Measurements from ENCODE around the gene PTPRS.

The PTPRS gene

DNA sequence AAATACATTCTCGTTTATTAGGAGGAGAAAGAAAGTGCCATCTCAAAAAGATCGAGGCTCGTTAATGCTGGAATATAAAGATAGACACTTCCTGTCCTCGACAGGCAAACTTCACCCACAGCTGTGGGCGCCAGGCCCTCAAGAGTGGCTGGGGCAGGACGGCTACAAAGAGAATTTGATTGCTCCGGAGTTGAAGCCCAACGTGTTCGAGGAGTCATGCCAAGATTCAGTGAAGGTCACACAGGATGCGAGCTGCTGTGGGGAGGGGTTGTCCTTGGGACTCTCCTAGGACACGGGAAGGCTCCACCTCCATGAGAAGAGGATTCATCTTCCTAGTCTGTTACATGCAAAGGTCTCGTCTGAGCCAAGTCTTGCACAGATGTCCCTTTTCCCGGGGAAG is 16.3 kb upstream of the PTPRS start:
- ChIA-PET CTCF (interaction anchor here (1.3 kb wide), 1 partner anchor 15 kb away, joined by 3 read pairs; no protein-coding TSS in a partner anchor), POLR2A (no interaction called here)
- TF ChIP-seq, protein P1, sequence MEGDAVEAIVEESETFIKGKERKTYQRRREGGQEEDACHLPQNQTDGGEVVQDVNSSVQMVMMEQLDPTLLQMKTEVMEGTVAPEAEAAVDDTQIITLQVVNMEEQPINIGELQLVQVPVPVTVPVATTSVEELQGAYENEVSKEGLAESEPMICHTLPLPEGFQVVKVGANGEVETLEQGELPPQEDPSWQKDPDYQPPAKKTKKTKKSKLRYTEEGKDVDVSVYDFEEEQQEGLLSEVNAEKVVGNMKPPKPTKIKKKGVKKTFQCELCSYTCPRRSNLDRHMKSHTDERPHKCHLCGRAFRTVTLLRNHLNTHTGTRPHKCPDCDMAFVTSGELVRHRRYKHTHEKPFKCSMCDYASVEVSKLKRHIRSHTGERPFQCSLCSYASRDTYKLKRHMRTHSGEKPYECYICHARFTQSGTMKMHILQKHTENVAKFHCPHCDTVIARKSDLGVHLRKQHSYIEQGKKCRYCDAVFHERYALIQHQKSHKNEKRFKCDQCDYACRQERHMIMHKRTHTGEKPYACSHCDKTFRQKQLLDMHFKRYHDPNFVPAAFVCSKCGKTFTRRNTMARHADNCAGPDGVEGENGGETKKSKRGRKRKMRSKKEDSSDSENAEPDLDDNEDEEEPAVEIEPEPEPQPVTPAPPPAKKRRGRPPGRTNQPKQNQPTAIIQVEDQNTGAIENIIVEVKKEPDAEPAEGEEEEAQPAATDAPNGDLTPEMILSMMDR (IDR thresholded peaks at IDR 0.05; ENCODE audit: insufficient read depth, low read length, missing control alignments) = no peak
- DNase-seq (ENCODE audit: low read depth, low spot score) = no peak
- H3K4me3 ChIP-seq (ENCODE audit: low read depth, low read length) = no peak overlapping the region

DNA sequence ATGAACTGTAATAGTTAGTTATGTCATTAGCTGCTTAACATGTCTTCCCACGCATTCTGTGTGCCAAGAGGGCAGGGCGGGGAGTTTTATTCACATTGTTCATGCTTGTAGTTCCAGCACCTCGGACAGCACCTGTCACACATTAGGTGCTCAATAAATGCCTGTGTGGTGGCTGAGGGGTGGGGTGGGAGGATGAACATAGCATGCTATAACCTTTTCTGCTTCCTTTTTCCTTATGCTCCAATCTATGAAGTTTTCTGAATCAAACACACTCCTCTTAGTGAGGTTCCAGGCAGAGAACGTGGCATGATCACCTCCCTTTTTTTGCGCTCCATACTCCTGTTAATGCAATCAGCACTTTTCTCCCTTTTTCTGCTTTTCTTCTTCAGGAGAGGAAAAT is 15.8 kb upstream of the PTPRS start:
- ChIA-PET CTCF (interaction anchor here (1.3 kb wide), 1 partner anchor 15 kb away, joined by 3 read pairs; no protein-coding TSS in a partner anchor), POLR2A (no interaction called here)
- no peak for DNase-seq (ENCODE audit: low read depth, low spot score)
- no peak overlapping the region for H3K4me3 ChIP-seq (ENCODE audit: low read depth, low read length)
- TF ChIP-seq, protein P1 (IDR thresholded peaks at IDR 0.05; ENCODE audit: insufficient read depth, low read length, missing control alignments) = no peak

DNA sequence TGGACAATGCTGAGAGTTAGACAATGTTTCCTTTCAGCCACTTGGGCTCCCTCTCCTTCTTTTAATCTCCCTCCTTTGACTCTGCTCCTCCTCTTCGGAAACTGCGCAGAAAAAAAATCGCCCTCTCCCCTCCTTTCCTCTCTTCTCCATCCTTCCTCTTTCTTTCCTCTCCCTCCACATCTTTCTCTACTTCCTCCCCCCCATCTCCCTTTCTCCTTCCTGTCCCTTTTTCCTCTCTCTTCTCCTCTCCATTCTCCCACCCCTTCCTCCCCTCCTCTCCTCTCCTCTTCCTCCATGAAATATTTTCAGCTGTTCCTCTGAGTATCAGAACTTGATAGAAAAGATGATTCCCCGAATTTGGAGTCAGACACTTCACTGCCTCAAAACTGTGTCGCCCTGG is 15.1 kb upstream of the PTPRS start:
- CTCF ChIA-PET = interaction anchor here (1.3 kb wide), 1 partner anchor 16 kb away, joined by 3 read pairs; no protein-coding TSS in a partner anchor
- no peak overlapping the region for H3K4me3 ChIP-seq (ENCODE audit: low read depth, low read length)
- TF ChIP-seq, protein P1 (IDR thresholded peaks at IDR 0.05; ENCODE audit: insufficient read depth, low read length, missing control alignments) = no peak
- DNase-seq (ENCODE audit: low read depth, low spot score) = no peak
- POLR2A ChIA-PET = no interaction called here

DNA sequence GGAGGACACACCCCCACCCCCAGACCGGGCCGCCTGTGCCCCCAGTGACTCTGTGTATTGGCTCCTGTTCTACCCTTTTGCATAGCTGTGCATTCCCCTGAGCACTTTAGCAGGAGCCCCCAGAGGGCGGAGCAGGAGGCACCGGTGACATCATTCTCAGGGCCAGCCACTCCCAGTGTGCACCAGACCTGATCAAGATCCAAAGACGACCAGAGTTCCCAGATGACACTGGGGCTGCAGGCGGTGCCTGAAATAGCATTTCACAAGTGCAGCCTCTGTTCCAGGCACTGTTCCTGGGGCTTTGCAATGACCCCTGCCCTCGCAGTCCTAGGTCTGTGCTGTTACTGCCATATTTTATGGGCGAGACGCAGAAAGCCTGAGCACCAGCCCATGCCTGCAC is 14.5 kb upstream of the PTPRS start:
- H3K4me3 ChIP-seq (ENCODE audit: low read depth, low read length) = no peak overlapping the region
- ChIA-PET CTCF (no interaction called here), POLR2A (no interaction called here)
- no peak for DNase-seq (ENCODE audit: low read depth, low spot score)
- TF ChIP-seq, protein P1 (IDR thresholded peaks at IDR 0.05; ENCODE audit: insufficient read depth, low read length, missing control alignments) = no peak

DNA sequence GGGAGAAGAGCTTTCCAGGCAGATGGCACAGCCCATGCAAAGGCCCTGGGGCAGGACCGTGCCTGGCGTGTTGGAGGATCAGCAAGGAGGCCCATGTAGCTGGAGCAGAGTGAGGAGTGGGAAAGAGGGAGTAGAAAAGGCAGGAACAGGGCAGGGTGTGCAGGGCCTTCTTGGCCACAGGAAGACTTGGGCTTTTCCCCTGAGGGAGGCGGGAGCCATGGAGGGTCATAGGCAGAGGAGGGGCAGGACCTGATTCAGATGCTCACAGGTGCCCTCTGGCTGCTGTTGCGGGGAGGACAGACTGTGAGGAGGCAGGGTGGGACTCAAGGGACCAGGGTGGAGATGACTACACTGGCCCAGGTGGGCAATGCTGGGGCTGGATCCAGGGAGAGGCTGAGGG is 13.8 kb upstream of the PTPRS start:
- no peak overlapping the region for H3K4me3 ChIP-seq (ENCODE audit: low read depth, low read length)
- CTCF ChIA-PET = no interaction called here
- POLR2A ChIA-PET = no interaction called here
- DNase-seq (ENCODE audit: low read depth, low spot score) = no peak
- TF ChIP-seq, protein P1 (IDR thresholded peaks at IDR 0.05; ENCODE audit: insufficient read depth, low read length, missing control alignments) = peak; percentile 38

DNA sequence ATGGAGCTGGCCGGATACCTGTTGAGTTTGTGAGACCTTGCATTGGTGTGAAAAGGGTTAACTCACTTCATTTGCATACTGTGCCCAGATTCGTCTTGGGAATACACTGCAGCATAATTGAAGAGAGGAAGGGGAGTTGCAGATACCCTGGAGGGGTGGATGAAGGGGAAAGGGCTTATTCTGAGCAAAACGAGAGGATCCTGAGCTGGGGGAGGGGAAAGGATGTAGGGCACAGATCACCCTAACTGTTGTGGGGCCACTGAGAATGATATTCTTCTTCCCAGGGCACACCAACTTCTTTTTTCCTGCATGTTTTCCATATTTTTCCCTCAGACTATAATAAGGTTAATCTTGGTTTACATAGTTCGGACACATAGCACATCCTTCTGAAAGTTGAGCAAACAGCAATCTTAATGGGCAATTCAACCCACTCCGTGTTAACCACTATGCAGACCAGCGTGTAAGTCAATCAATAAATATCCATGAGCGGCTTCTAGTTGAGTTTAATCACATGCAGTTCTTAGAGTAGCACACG is 11.7 kb upstream of the PTPRS start:
- POLR2A ChIA-PET = no interaction called here
- TF ChIP-seq, protein P1 (IDR thresholded peaks at IDR 0.05; ENCODE audit: insufficient read depth, low read length, missing control alignments) = no peak
- H3K4me3 ChIP-seq (ENCODE audit: low read depth, low read length) = no peak overlapping the region
- no peak for DNase-seq (ENCODE audit: low read depth, low spot score)
- CTCF ChIA-PET = no interaction called here
